Astrocyte (in vitro differentiated cells and primary cell): Measurements from ENCODE around the gene B3GNT5.

Experiments
- EZH2 ChIP-seq: IDR thresholded peaks from 2 replicates; pipeline ENCODE4 v1.6.1; 2012; ENCODE audit warnings: mild to moderate bottlenecking, low read length, inconsistent platforms; ENCODE audit not compliant: insufficient read depth
- TF ChIP-seq, protein P1 (sequence below): IDR thresholded peaks from 2 replicates; pipeline ENCODE4 v1.5.1; 2011; ENCODE audit warnings: low read depth, mild to moderate bottlenecking, inconsistent platforms, low read length, moderate library complexity; ENCODE audit not compliant: insufficient read depth

DNA sequence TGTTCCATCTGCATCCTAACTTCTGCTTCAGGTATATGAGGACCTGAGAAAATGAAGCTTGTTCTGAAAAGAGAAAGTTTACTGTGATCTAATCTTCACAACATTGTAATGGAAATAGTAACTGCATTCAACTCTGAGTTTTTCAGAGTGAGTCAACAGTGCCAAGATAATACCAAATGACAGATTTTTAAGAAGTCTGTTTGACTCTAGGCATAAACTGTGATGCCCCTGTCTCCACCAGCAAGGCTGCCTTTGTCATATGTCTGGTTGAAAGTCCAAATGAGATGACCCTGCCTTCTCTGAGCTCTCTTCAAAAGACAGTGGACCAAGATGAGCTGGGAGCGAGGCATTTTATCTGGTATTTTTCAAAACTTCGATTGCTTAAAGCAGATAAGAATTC lies 44.8 kb upstream of the B3GNT5 start:
- TF ChIP-seq, protein P1, sequence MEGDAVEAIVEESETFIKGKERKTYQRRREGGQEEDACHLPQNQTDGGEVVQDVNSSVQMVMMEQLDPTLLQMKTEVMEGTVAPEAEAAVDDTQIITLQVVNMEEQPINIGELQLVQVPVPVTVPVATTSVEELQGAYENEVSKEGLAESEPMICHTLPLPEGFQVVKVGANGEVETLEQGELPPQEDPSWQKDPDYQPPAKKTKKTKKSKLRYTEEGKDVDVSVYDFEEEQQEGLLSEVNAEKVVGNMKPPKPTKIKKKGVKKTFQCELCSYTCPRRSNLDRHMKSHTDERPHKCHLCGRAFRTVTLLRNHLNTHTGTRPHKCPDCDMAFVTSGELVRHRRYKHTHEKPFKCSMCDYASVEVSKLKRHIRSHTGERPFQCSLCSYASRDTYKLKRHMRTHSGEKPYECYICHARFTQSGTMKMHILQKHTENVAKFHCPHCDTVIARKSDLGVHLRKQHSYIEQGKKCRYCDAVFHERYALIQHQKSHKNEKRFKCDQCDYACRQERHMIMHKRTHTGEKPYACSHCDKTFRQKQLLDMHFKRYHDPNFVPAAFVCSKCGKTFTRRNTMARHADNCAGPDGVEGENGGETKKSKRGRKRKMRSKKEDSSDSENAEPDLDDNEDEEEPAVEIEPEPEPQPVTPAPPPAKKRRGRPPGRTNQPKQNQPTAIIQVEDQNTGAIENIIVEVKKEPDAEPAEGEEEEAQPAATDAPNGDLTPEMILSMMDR: no peak
- TF ChIP-seq EZH2: no peak
